Head of caudate nucleus (tissue), 42 donors: Measurements from ENCODE around the gene B3GAT1.
"Not testable (repeated sequence)": the region's sequence is repeated elsewhere in the genome, so short reads cannot be mapped to it uniquely, and the experiment has no call there.

Source experiments
- DNase-seq, 42 donors: peaks; one replicate each; pipeline versions ENCODE4 v3.0.0 to v3.0.0-alpha.2; 2020 to 2021; ENCODE audit warnings: mixed read lengths in 7 of 42
- intact Hi-C: fragments of 100-400 bp; cut with DNase I; formaldehyde crosslinking; loops from one replicate; pipeline ENCODE4 v1.15.0; 2022

The B3GAT1 gene, protein sequence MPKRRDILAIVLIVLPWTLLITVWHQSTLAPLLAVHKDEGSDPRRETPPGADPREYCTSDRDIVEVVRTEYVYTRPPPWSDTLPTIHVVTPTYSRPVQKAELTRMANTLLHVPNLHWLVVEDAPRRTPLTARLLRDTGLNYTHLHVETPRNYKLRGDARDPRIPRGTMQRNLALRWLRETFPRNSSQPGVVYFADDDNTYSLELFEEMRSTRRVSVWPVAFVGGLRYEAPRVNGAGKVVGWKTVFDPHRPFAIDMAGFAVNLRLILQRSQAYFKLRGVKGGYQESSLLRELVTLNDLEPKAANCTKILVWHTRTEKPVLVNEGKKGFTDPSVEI

DNA sequence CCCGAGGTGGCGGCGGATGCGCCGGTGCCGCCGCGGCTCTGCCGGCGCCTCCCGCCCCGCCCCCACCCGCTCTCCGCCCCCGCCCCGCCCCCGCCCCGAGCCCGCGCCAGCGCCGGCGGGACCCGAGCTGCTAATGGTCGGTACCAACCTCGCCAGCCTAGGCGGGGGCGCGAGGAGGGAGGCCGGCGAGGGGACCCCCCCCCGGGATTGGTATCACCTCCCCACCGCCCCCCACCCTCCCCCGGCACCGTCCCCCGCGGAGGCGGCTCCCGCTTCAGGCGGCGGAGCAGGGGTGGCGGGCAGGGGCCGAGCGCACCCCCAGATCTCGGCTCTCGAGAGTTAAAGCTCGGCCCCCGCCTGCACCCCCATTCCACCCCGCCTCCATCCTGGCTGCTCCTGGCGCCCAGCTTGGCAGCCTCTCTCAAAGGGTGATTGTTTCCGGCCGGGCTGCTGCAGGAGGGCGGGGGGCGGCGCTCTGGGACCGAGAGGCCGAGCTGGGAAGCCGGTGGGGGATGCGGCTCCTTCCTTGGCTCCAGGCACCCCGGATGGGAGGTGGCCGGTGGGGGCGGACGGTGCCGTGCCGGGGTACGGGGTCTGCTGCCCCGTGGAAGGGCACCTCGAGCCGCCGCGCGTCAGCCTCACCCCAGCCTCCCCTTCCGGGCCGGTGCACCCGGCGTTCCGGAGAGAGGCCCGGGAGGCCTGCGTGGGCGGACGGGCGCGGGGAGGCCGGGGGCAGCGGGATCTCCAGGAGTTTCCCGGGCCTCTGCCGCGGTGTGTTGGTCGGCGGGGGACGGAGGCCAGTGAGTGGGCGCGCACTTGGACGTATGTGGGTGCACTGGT lies at the start of gene B3GAT1:
Gene B3GAT1, minus strand, starts transcription at position 40 of the 840 bp plus-strand sequence. CDS start 24,583 bp downstream, outside the sequence.
- DNase-seq, result peak; percentile 85 to 98 (median 94)

DNA sequence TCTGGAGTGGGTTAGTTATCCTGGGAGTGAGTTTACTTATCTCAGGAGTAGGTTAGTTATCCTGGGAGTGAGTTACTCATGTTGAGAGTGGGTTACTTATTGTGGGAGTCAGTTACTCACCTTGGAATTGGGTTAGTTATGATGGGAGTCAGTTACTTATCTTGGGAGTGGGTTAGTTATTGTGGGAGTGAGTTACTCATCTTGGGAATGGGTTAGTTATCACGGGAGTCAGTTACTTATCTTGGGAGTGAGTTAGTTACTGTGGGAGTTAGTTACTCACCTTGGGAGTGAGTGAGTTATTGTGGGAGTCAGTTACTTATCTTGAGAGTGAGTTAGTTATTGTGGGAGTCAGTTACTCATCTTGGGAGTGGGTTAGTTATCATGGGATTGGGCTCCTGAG lies 49.6 kb upstream of the B3GAT1 start:
- intact Hi-C loops, result no loop called here
- no peak for DNase-seq

More for the DNA sequence above, at the start of gene B3GAT1:
- intact Hi-C loops, result no loop called here

DNA sequence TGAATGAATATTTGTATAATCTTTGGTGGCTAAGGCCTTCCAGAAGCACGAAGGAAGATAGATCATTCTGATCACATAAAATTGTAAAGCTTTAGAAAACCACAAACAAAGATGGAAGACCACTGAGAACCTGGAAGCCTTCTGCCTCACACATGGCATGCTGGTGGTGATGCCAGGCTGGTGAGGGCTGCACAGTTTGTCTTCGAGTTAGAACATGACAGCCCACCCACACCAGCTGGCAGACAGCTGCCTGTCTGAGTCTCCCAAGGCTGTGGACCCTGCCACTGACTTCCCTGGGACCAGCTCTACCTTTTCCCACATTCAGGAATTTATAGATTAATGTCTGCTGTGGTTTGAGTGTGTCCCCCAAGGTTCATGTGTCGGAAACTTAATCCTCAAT lies 48.8 kb upstream of the B3GAT1 start:
- intact Hi-C loops, result no loop called here
- DNase-seq, result no peak

DNA sequence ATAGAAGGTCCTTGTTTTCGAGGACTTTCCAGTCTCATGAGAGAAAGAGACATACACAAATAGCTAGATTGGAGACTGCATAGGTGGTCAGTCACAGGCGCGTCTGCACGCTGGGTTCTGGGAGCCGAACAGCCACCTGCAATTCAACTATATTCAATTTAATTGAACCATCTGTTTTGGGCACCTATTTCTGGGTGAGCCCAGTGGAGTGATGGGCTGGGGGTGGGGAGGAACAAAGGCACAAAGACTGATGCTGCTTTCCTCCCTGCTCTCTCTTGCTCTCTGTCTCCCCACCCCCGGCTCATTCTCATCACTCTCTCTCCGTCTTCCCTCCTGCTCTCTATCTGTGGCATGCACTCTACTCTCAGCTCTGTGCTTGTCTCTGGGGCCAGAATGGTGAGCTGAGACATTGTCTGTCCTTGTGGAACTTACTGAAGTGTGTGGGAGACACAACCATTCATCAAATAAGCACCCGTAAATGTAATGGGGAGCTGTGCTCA lies 48.1 kb upstream of the B3GAT1 start:
- DNase-seq, result no peak
- intact Hi-C loops, result no loop called here

DNA sequence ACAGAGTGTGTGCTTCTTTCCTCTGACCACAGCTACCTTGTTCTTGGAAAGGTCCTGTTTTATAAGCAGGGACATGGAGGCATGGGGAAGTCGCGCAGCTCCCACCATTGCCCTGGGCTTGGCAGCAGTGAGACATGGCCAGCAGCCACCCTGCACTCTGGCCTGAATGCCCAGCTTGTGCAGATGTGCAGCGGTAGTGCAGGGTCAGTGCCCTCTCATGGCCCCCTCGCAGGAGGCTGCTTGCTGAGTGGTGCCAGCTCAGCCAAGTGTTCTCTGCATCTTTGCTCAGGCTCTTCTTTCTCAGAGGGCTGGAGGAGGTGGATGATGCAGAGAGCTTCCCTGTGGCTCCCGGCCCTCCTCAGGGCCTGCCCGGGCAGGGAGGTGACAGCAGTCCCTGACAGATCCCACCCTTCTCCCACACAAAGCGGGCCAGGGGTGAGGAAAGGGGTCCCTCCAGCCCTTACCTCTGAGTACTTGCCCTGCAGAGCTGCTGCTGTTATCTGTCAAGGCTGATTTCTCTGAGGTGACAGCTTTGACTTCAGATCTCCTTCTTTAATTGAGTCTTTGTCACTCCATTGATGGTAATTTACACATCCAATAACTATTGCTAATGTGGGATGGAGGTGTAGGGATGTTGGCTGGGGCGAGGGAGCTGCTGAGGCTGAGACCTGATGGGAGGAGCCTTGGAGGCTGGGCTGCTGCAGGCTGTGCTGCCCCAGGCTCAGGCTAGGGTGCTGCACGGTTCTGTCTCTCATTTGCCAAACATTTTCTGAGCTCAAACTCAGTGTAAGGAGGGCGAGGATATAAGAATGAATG lies 47.4 kb upstream of the B3GAT1 start:
- intact Hi-C loops, result no loop called here
- DNase-seq, result peak in 36 of 42 donors; percentile 25 to 73 (median 54)

DNA sequence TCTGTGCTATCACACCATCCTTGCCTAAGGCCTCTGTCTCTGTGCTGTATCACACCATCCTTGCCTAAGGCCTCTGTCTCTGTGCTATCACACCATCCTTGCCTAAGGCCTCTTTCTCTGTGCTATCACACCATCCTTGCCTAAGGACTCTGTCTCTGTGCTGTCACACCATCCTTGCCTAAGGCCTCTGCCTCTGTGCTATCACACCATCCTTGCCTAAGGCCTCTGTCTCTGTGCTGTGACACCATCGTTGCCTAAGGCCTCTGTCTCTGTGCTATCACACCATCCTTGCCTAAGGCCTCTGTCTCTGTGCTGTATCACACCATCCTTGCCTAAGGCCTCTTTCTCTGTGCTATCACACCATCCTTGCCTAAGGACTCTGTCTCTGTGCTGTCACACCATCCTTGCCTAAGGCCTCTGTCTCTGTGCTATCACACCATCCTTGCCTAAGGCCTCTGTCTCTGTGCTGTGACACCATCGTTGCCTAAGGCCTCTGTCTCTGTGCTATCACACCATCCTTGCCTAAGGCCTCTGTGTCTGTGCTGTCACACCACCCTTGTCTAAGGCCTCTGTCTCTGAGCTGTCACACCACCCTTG lies 45.5 kb upstream of the B3GAT1 start:
- not testable (repeated sequence) for DNase-seq

DNA sequence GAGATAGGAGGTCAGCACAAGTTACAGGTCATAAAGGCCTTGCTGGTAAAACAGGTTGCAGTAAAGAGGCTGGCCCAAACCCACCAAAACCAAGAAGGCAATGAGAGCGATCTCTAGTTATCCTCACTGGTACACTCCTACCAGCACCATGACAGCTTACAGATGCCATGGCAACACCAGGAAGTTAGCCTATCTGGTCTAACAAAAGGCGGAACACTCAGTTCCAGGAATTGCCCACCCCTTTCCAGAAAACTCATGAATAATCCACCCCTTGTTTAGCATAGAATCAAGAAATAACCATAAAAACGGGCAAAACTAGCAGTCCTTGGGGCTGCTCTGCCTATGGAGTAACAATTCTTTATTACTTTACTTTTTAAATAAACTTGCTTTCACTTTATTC lies 43.5 kb upstream of the B3GAT1 start:
- DNase-seq, result peak in 1 of 42 donors; percentile 44
- intact Hi-C loops, result no loop called here

More for the DNA sequence above, 45.5 kb upstream of the B3GAT1 start:
- intact Hi-C loops, result not testable (repeated sequence)

DNA sequence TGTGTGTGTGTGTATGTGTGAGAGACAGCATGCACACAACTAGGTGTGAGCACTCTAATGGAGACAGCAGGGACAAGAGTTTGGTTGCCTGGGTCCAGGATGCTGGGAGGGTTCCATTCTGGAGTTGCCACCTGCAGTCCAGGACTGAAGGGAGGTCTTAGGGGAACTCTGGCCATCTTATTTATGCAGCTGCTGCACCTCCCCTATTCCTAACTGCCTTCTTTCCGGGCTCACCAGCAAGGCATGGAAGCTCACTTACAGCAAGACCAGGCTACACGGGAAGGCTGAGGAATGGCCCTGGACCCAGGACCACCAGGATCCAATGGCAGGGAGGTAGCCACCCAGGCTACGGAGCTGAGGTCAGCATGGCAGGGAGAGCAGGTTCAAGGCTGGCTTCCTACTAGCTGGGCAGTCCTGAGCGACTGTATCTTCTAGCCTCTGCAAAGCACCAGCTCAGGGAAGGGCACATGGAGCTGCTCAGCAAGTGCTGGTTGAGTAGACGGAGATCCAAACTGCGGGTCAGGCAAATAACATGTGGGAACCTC lies 42.2 kb upstream of the B3GAT1 start:
- intact Hi-C loops, result no loop called here
- no peak for DNase-seq

DNA sequence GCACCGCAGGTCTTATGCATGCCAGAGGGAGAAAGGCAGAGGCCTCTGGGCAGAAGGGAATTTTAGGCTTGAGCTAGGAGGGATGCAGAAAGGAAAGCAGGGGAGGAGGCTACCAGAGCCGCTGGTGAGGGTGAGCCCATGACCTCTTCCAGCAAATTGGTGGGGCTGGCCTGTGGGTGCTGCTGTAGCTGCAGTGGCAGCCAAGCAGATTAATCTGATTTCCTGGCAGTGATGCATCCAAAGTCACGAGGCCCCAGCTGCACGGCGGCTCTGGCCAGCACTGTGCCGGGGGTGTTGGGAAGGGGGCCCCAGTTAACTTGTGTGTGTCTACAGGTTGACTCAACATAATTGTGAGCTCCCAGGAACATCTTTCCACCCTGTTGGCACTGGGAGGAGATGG lies 41.4 kb upstream of the B3GAT1 start:
- intact Hi-C loops, result no loop called here
- DNase-seq, result peak in 41 of 42 donors; percentile 17 to 87 (median 58)

DNA sequence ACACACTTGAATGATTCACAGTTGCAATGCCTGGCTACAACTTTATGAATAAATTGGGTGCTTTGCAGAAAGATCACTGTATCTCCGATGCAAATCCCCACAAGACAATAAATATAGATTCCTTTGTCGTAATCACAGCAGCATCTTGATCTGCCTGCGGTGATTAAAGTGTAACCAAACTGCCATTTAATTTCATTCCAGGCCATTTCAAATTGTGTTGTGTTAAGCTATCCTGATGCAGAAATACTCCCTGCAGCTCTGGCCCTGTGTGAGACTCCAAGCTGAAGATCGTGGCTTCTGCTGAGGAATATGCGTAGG lies 40.8 kb upstream of the B3GAT1 start:
- intact Hi-C loops, result no loop called here
- DNase-seq, result no peak

DNA sequence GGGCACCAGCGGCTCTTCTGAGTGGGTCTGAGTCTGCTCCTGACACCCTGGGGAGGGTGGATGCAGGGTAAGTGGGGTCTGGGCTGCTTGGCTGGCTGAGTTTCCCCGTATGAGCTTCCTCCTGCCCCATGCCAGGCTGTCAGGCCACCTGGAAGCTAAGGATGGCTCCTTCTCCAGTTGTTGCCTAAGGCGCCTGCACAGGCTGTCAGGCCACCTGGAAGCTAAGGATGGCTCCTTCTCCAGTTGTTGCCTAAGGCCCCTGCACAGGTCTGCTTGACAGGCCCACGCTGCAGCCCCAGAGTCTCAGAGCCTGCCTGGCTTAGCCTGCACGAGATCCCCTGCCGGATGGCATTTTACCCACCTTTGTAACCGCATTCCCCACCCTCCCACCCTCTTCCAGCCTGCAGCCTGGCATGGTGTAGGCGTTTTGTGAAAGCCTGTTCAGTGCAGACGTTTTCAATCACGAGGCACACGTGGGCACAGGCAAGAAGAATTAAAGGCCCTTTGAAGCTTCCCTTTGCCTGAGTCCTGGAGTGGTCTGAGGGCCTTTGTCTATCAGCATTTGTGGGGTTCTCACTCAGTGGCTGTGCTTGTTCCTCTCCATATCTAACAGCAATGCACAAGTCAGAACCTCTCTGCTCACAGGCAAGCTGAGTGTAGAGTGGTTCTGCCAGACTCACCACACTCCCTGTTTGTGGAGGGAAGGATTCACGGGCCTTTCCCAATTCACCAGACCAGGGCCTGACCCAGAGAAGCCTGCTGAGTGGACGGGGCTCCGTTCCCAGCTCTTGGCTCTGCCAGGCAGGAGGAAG lies 40.2 kb upstream of the B3GAT1 start:
- peak in 39 of 42 donors; percentile 21 to 83 (median 56) for DNase-seq
- intact Hi-C loops, result no loop called here

DNA sequence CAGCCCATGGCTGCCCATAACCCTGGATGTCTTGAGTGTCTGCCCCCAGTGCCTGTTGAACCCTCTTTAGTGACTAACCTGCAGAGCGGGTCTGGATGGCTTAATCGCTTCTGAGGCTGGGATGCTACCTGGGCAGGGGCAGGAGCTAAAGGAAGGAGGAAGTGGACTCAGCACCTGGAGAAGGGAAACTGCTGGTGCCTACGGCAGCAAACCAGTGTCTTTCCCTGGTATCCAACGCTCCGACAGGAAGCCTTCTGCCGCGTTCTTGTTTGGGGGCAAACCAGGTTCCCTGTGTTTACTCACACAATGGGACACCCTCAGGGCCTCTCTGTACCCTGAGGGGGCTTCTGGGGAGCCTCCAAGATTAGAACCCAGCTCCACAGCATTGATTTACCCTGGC lies 38.1 kb upstream of the B3GAT1 start:
- intact Hi-C loops, result no loop called here
- DNase-seq, result no peak

DNA sequence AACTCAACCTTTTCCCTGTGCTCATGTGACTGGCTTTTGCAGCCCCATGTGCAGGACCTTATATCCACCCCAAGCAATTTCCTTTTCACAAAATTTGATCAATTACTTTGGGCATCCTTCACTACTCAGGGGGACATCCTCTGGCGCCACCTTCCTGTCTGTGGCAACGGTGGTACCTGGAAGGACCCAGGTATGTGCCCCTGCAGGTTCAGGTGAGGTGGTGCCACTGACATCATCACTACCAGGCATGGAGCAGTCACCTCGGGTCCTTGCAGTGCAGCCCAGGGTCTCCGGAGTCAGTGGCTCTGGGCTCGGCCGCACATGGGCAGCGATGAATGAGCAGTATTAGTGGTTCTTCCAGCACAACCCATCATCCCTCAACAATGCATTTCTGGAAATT lies 37.7 kb upstream of the B3GAT1 start:
- intact Hi-C loops, result no loop called here
- peak in 1 of 42 donors; percentile 8 for DNase-seq

DNA sequence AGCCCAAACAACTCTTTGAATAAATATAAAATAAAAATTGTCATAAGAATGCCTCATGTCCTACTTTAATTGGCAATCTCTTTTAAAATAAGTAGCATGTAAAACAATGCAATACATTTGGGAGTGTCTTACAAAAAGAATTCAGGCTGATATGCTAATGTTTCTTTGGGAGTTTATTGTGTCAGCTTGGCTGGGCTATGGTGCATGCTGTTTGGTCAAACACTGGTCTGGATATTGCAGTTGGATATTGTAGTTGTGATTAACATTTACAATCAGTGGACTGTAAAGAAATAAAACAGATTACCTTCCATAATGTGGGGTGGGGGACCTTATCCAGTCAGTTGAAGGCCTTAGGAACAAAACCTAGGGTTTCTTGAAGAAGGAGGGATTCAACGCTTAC lies 37.0 kb upstream of the B3GAT1 start:
- intact Hi-C loops, result no loop called here
- no peak for DNase-seq

DNA sequence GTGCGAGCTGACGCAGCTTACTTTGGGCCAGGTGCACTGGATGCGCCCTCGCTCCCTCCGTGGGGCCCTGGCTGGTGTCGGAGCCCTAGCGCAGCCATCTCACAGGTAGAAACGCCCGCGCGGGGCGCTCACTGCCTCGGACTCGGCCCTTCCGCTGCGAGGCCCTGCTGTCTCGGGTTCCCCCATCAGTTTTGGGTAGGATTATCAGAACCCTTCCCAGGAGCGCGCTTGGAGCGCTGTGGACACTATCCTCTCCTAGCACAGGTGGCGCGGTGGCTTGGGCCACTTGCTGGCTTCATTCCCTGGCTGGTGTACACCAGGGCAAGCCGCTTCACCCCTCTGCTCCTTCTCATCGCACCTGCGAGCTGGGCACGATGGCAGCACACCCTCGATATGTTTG lies 35.7 kb upstream of the B3GAT1 start:
- intact Hi-C loops, result no loop called here

DNA sequence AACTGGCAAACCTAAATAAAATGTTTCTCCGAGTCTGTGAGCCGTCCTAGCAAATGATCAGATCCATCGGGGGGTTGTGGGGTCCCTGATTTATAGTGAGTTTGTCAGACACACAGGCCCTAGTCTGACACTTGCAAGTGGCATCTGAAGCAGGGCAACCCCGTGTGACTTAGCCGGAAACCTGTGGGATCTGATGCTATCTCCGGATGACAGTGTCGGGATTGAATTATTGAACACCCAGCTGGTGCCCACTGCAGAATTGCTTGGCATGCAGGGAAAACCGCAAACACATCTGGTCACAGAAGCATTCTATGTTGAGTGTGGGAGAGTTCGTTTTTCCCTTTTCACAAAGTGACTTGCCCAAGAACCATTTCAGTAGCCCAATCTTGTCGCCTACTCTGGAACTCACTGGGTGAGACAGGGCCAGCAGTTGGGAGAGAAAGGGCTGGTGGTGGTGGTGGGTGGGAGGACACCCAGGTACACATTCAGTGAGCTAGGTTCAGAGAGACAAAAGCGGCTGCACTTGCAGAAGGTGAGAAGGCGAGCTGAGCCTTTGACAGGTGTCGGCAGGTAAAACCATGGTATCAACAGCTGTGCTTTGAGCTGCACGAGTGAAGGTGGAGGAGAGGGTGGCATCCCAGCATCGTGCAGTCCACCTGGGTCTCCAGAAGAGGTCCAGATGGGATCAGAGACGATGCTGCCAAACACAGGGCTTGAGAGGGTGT lies 33.7 kb upstream of the B3GAT1 start:
- intact Hi-C loops, result no loop called here

More for the DNA sequence above, 35.7 kb upstream of the B3GAT1 start:
- DNase-seq, result peak in 1 of 42 donors; percentile 7

More for the DNA sequence above, 33.7 kb upstream of the B3GAT1 start:
- DNase-seq, result peak in 1 of 42 donors; percentile 3
